NCI-H146 treated with DMSO at 0.1 percent for 48 hours (cell line): Measurements from ENCODE around the gene CDO1.

ENCODE experiments used
- DNase-seq: peaks from one replicate; lab custom pipeline; 2025; ENCODE audit not compliant: unreplicated experiment; lab: John Stamatoyannopoulos, UW

Gene CDO1

GRCh38 chr5:115795700-115796099 is 20.8 kb downstream of the CDO1 start:
- DNase-seq = no peak

- DNase-seq = no peak
These were observed 28.0 kb downstream of the CDO1 start for GRCh38 chr5:115788440-115788839.

GRCh38 chr5:115787426-115787825 is 29.0 kb downstream of the CDO1 start:
- DNase-seq = no peak

- no peak for DNase-seq
These were observed 30.9 kb downstream of the CDO1 start for GRCh38 chr5:115785381-115786065.

GRCh38 chr5:115778417-115778816 is 38.0 kb downstream of the CDO1 start:
- no peak for DNase-seq

- no peak for DNase-seq
These were observed 39.5 kb downstream of the CDO1 start for GRCh38 chr5:115776989-115777388.

- no peak for DNase-seq
These were observed 40.5 kb downstream of the CDO1 start for GRCh38 chr5:115775999-115776398.

GRCh38 chr5:115774684-115775083 is 41.8 kb downstream of the CDO1 start:
- DNase-seq = no peak

- DNase-seq = no peak
These were observed 43.6 kb downstream of the CDO1 start for GRCh38 chr5:115772731-115773475.

- no peak for DNase-seq
These were observed 46.0 kb downstream of the CDO1 start for GRCh38 chr5:115770466-115770865.

- no peak for DNase-seq
These were observed 49.0 kb downstream of the CDO1 start for GRCh38 chr5:115767424-115767823.

- DNase-seq = no peak
These were observed 49.9 kb downstream of the CDO1 start for GRCh38 chr5:115766608-115767007.

GRCh38 chr5:115758356-115758755 is 58.1 kb downstream of the CDO1 start:
- no peak for DNase-seq

GRCh38 chr5:115755675-115756074 is 60.8 kb downstream of the CDO1 start:
- no peak for DNase-seq
